Testis (tissue), 2 donors: Measurements from ENCODE around the gene HS6ST3.

Experiments
- POLR2A ChIP-seq: fragments of 450-650 bp; IDR thresholded peaks from one replicate; pipeline ENCODE4 v1.6.1; 2017; ENCODE audit warnings: antibody characterized with exemption, mild to moderate bottlenecking, moderate library complexity
- TF ChIP-seq, protein P1 (sequence below), 3 experiments: fragments of 450-650 bp in 2 of 3; fragments of 200-600 bp in 1 of 3; sonication (generic) in 1 of 3; IDR thresholded peaks; one replicate each; pipeline ENCODE4 v1.5.1; 2016 to 2019; ENCODE audit warnings: antibody characterized with exemption in 3 of 3, mild to moderate bottlenecking in 2 of 3, moderate library complexity in 1 of 3

DNA sequence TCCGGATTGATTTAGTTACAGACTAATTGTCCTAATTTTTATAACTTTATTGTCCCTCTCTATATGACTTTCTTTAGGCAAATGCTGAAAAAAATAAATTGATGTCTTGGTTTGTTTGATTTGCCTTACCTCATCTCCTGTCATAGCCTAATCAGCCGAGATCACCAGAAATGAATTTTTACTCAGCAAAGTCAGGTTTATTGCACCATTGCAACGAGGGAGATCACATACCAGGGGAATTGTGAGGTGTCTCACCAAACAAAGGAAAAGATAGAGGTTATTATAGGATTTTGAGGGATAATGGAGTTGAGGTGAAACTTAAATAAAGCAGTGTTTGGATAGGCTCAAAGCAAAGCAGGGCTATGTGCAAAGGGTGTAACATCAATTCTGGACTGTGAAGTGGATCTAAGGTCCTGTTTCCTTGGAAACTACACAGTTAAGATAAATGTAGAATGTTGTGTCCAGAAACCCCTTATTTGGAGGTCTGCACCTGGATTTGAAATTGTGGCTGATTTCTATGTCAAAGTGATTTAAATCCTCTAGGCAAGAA is 531.8 kb downstream of the HS6ST3 start:
- TF ChIP-seq, protein P1, sequence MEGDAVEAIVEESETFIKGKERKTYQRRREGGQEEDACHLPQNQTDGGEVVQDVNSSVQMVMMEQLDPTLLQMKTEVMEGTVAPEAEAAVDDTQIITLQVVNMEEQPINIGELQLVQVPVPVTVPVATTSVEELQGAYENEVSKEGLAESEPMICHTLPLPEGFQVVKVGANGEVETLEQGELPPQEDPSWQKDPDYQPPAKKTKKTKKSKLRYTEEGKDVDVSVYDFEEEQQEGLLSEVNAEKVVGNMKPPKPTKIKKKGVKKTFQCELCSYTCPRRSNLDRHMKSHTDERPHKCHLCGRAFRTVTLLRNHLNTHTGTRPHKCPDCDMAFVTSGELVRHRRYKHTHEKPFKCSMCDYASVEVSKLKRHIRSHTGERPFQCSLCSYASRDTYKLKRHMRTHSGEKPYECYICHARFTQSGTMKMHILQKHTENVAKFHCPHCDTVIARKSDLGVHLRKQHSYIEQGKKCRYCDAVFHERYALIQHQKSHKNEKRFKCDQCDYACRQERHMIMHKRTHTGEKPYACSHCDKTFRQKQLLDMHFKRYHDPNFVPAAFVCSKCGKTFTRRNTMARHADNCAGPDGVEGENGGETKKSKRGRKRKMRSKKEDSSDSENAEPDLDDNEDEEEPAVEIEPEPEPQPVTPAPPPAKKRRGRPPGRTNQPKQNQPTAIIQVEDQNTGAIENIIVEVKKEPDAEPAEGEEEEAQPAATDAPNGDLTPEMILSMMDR (IDR thresholded peaks at IDR 0.05) = no peak
- TF ChIP-seq POLR2A = no peak
